ENCODE data around the gene CYLD. TPM values are rescaled to one million over a fixed set of nuclear protein-coding genes. Genes with fewer than 3 reads are reported as not detected.

The CYLD gene
- total RNA-seq, 2 donors from 2014 or later = 16.5 to 27.5 TPM

GRCh38 chr16:50814052-50814451, 72.2 kb downstream of the CYLD start:
- TF ChIP-seq POLR2A (IDR thresholded peaks at IDR 0.05) (no peak), CTCF (IDR thresholded peaks at IDR 0.05) (no peak)
- Histone ChIP-seq H3K4me3 (no peak overlapping the region), H3K27ac (no peak overlapping the region), H3K36me3 (replicated peaks in 1 of 2; ENCODE audit: insufficient read depth in 1 of 2, low read depth in 2 of 2) (no peaks in the 10 kb centered on the region), H3K27me3 (no peaks in the 10 kb centered on the region), H3K9me3 (no peaks in the 10 kb centered on the region), H3K4me1 (no peaks in the 10 kb centered on the region)
- ATAC-seq (no peak), DNase-seq (no peak)
- WGBS, 2 donors = 74 to 75% methylated on average over 4 of the region's 4 CpGs
- intact Hi-C loops (cut with DNase I) = no loop called here

- Histone ChIP-seq H3K4me1 (no peaks in the 10 kb centered on the region), H3K36me3 (replicated peaks in 1 of 2; ENCODE audit: insufficient read depth in 1 of 2, low read depth in 2 of 2) (no peaks in the 10 kb centered on the region), H3K9me3 (no peaks in the 10 kb centered on the region), H3K4me3 (no peak overlapping the region), H3K27me3 (no peaks in the 10 kb centered on the region), H3K27ac (no peak overlapping the region)
- ATAC-seq = no peak
- no peak for TF ChIP-seq POLR2A (IDR thresholded peaks at IDR 0.05)
- no peak for TF ChIP-seq CTCF (IDR thresholded peaks at IDR 0.05)
- no peak for DNase-seq
- WGBS, 2 donors = 80 to 92% methylated on average over 7 of the region's 7 CpGs
- intact Hi-C loops (cut with DNase I) = no loop called here
Observed at GRCh38 chr16:50814541-50814940, 72.7 kb downstream of the CYLD start.

GRCh38 chr16:50815382-50815781, 73.5 kb downstream of the CYLD start:
- intact Hi-C loops (cut with DNase I) = no loop called here
- Histone ChIP-seq H3K9me3 (no peaks in the 10 kb centered on the region), H3K4me3 (no peak overlapping the region), H3K36me3 (replicated peaks in 1 of 2; ENCODE audit: insufficient read depth in 1 of 2, low read depth in 2 of 2) (no peaks in the 10 kb centered on the region), H3K27ac (no peak overlapping the region), H3K27me3 (no peaks in the 10 kb centered on the region), H3K4me1 (no peaks in the 10 kb centered on the region)
- 78 to 80% methylated on average over 7 of the region's 7 CpGs for WGBS, 2 donors
- DNase-seq (no peak), ATAC-seq (no peak)
- TF ChIP-seq CTCF (IDR thresholded peaks at IDR 0.05) = no peak
- TF ChIP-seq POLR2A (IDR thresholded peaks at IDR 0.05) = no peak

GRCh38 chr16:50816901-50817555, 75.1 kb downstream of the CYLD start:
- no peak for TF ChIP-seq CTCF (IDR thresholded peaks at IDR 0.05)
- TF ChIP-seq POLR2A (IDR thresholded peaks at IDR 0.05) = no peak
- intact Hi-C loops (cut with DNase I) = no loop called here

GRCh38 chr16:50818380-50818779, 76.5 kb downstream of the CYLD start:
- WGBS, 2 donors = 70 to 82% methylated on average over 2 to 8 of the region's 8 CpGs
- intact Hi-C loops (cut with DNase I) = no loop called here
- Histone ChIP-seq H3K4me1 (no peaks in the 10 kb centered on the region), H3K36me3 (replicated peaks in 1 of 2; ENCODE audit: insufficient read depth in 1 of 2, low read depth in 2 of 2) (no peaks in the 10 kb centered on the region), H3K27me3 (no peaks in the 10 kb centered on the region), H3K4me3 (no peak overlapping the region), H3K9me3 (no peaks in the 10 kb centered on the region), H3K27ac (no peak overlapping the region)
- TF ChIP-seq POLR2A (IDR thresholded peaks at IDR 0.05) (no peak), CTCF (IDR thresholded peaks at IDR 0.05) (no peak)
- DNase-seq (no peak), ATAC-seq (no peak)

More at GRCh38 chr16:50816901-50817555, 75.1 kb downstream of the CYLD start:
- Histone ChIP-seq H3K9me3 (no peaks in the 10 kb centered on the region), H3K4me1 (no peaks in the 10 kb centered on the region), H3K4me3 (no peak overlapping the region), H3K27me3 (no peaks in the 10 kb centered on the region), H3K27ac (no peak overlapping the region), H3K36me3 (replicated peaks in 1 of 2; ENCODE audit: insufficient read depth in 1 of 2, low read depth in 2 of 2) (no peaks in the 10 kb centered on the region)
- DNase-seq (no peak), ATAC-seq (no peak)
- WGBS, 2 donors = 79 to 84% methylated on average over 6 to 11 of the region's 11 CpGs
